CD4-positive, alpha-beta memory T cell (primary cell): ENCODE results near the gene SERPINF2. TPM values are rescaled to one million over a fixed set of nuclear protein-coding genes. Genes with fewer than 3 reads are reported as not detected.

ENCODE experiments used
- CTCF ChIA-PET: fragments of 350-600 bp; sonication (Branson Sonifier 250); formaldehyde crosslinking; loops from one replicate; lab custom pipeline; 2021; ENCODE audit warnings: inconsistent platforms; ENCODE audit not compliant: partially characterized antibody; lab: Charles Lee
- POLR2A ChIA-PET: fragments of 350-600 bp; sonication (Branson Sonifier 250); formaldehyde crosslinking; loops from one replicate; lab custom pipeline; 2021; ENCODE audit not compliant: partially characterized antibody; lab: Charles Lee
- DNase-seq, 5 donors: peaks; one replicate each; pipeline versions ENCODE4 v3.0.0 to v3.0.0-alpha.2; 2020 to 2022; ENCODE audit warnings: mixed read lengths in 1 of 5
- H3K27ac ChIP-seq: one replicate; pipeline ENCODE4 v1.7.0; 2013; ENCODE audit warnings: low read depth, low read length
- H3K27me3 ChIP-seq: 2 replicates; pipeline ENCODE4 v1.7.0; 2013; ENCODE audit warnings: mild to moderate bottlenecking, low read length, moderate library complexity; ENCODE audit not compliant: insufficient read depth
- H3K36me3 ChIP-seq: 2 replicates; pipeline ENCODE4 v1.7.0; 2013; ENCODE audit warnings: mild to moderate bottlenecking, low read length, moderate library complexity; ENCODE audit not compliant: insufficient read depth
- H3K4me1 ChIP-seq: 2 replicates; pipeline ENCODE4 v1.7.0; 2013; ENCODE audit warnings: mild to moderate bottlenecking, low read length, moderate library complexity; ENCODE audit not compliant: insufficient read depth
- H3K4me3 ChIP-seq, 2 donors: one replicate each; pipeline ENCODE4 v1.7.0; 2013; ENCODE audit warnings: low read length in 2 of 2, mild to moderate bottlenecking in 1 of 2
- H3K9me3 ChIP-seq, 2 donors: one replicate each; pipeline ENCODE4 v1.7.0; 2013; ENCODE audit warnings: low read length in 2 of 2, control low read depth in 1 of 2; ENCODE audit not compliant: control insufficient read depth in 1 of 2
- H3K27ac Mint-ChIP-seq, 7 donors: one replicate each; pipeline ENCODE4 v1.8.0; 2020 to 2021; ENCODE audit warnings: mixed read lengths in 7 of 7, mild to moderate bottlenecking in 6 of 7, inconsistent platforms in 3 of 7, moderate library complexity in 3 of 7
- H3K27me3 Mint-ChIP-seq, 2 donors: one replicate each; pipeline ENCODE4 v1.8.0; 2020 to 2021; ENCODE audit warnings: mixed read lengths in 2 of 2
- H3K36me3 Mint-ChIP-seq, 2 donors: one replicate each; pipeline ENCODE4 v1.8.0; 2020 to 2021; ENCODE audit warnings: mixed read lengths in 2 of 2, inconsistent platforms in 1 of 2, mild to moderate bottlenecking in 1 of 2
- H3K4me1 Mint-ChIP-seq, 4 donors: one replicate each; pipeline ENCODE4 v1.8.0; 2020 to 2021; ENCODE audit warnings: mixed read lengths in 4 of 4, mild to moderate bottlenecking in 1 of 4
- H3K4me3 Mint-ChIP-seq, 8 donors: one replicate each; pipeline ENCODE4 v1.8.0; 2020 to 2021; ENCODE audit warnings: mixed read lengths in 8 of 8, mild to moderate bottlenecking in 7 of 8, moderate library complexity in 6 of 8, inconsistent platforms in 3 of 8
- H3K9me3 Mint-ChIP-seq, 8 donors: one replicate each; pipeline ENCODE4 v1.8.0; 2020 to 2021; ENCODE audit warnings: mixed read lengths in 8 of 8, mild to moderate bottlenecking in 5 of 8, inconsistent platforms in 3 of 8, moderate library complexity in 1 of 8
- intact Hi-C: fragments of 100-400 bp; cut with micrococcal nuclease; formaldehyde crosslinking; loops from one replicate; pipeline ENCODE4 v1.15.1; 2023
- polyA plus RNA-seq, 2 donors: library from polyadenylated mRNA; unstranded; fragments of 300-500 nt; fragmentation: Illumina TruSeq; gene quantifications; one replicate each; pipeline ENCODE4 v1.2.3, GENCODE V29; 2021
- total RNA-seq, 2 experiments: library from RNA; stranded (reverse); gene quantifications; one replicate each; pipeline ENCODE4 v1.2.3, GENCODE V29; 2021

SERPINF2 gene
- total and polyA plus RNA-seq, 4 experiments from 2014 or later = 0.14 to 1.3 (median 0.19) TPM; not detected in 1

- Histone ChIP-seq H3K9me3 (no peaks in the 10 kb centered on the region), H3K4me3 (no peak overlapping the region), H3K27me3 (no peaks in the 10 kb centered on the region), H3K27ac (no peak overlapping the region), H3K36me3 (peaks cover 16% of the 10 kb centered on the region), H3K4me1 (peaks cover 51% of the 10 kb centered on the region)
- Mint-ChIP-seq H3K27me3 (no peaks in the 10 kb centered on the region), H3K4me1 (peaks cover 15 to 59% (median 30%) of the 10 kb centered on the region in 4 donors), H3K27ac (no peak overlapping the region), H3K9me3 (peaks cover 0 to 2% (median 0%) of the 10 kb centered on the region in 8 donors), H3K36me3 (peaks cover 8 to 25% of the 10 kb centered on the region in 2 donors), H3K4me3 (no peak overlapping the region)
- POLR2A ChIA-PET = interaction anchor here (1.3 to 4.0 kb wide), 4 partner anchors 10 to 102 kb away, joined by 3 to 12 read pairs (median 6); partner anchors contain the start of genes RPA1 and SMYD4
- no peak for DNase-seq
- intact Hi-C loops = no loop called here
- CTCF ChIA-PET = interaction anchor here (0.6 to 1.0 kb wide), 4 partner anchors 10 to 555 kb away, joined by 3 read pairs; no protein-coding TSS in a partner anchor
These were observed 15.3 kb upstream of the SERPINF2 start for GRCh38 chr17:1727258-1727789.

- POLR2A ChIA-PET = interaction anchor here (1.7 to 4.0 kb wide), 3 partner anchors 9 to 36 kb away, joined by 5 to 12 read pairs (median 7); no protein-coding TSS in a partner anchor
- CTCF ChIA-PET = no interaction called here
- Histone ChIP-seq H3K36me3 (peaks cover 16% of the 10 kb centered on the region), H3K9me3 (no peaks in the 10 kb centered on the region), H3K27ac (no peak overlapping the region), H3K4me3 (no peak overlapping the region), H3K4me1 (peaks cover 46% of the 10 kb centered on the region), H3K27me3 (no peaks in the 10 kb centered on the region)
- no peak for DNase-seq
- Mint-ChIP-seq H3K36me3 (peaks cover 8 to 26% of the 10 kb centered on the region in 2 donors), H3K9me3 (peaks cover 0 to 2% (median 0%) of the 10 kb centered on the region in 8 donors), H3K27me3 (no peaks in the 10 kb centered on the region), H3K27ac (peak overlapping the region in 2 of 7 donors; percentile 36 to 53), H3K4me3 (peak overlapping the region in 1 of 8 donors; percentile 36), H3K4me1 (peaks cover 11 to 52% (median 24%) of the 10 kb centered on the region in 4 donors)
- intact Hi-C loops = no loop called here
These were observed 14.6 kb upstream of the SERPINF2 start for GRCh38 chr17:1727876-1728630.

- no peaks in the 10 kb centered on the region for H3K27me3 Mint-ChIP-seq
These were observed 12.7 kb upstream of the SERPINF2 start for GRCh38 chr17:1729966-1730325.

GRCh38 chr17:1730326-1731193 is 12.1 kb upstream of the SERPINF2 start:
- H3K27me3 ChIP-seq = no peaks in the 10 kb centered on the region
- H3K36me3 ChIP-seq = peaks cover 16% of the 10 kb centered on the region
- ChIA-PET POLR2A (interaction anchor here (0.7 to 1.9 kb wide), 3 partner anchors 13 to 33 kb away, joined by 3 to 8 read pairs (median 5); partner anchors contain the start of gene SERPINF2), CTCF (interaction anchor here (1.4 kb wide), 1 partner anchor 22 kb away, joined by 3 read pairs; no protein-coding TSS in a partner anchor)
- Mint-ChIP-seq H3K4me3 (no peak overlapping the region), H3K27ac (no peak overlapping the region), H3K9me3 (no peaks in the 10 kb centered on the region), H3K27me3 (no peaks in the 10 kb centered on the region), H3K36me3 (peaks cover 8 to 29% of the 10 kb centered on the region in 2 donors), H3K4me1 (peaks cover 11 to 45% (median 13%) of the 10 kb centered on the region in 4 donors)
- H3K4me1 ChIP-seq = peaks cover 29% of the 10 kb centered on the region
- intact Hi-C loops = no loop called here
- no peaks in the 10 kb centered on the region for H3K9me3 ChIP-seq
- no peak overlapping the region for H3K4me3 ChIP-seq
- H3K27ac ChIP-seq = no peak overlapping the region
- no peak for DNase-seq

More at GRCh38 chr17:1729966-1730325, 12.7 kb upstream of the SERPINF2 start:
- intact Hi-C loops = no loop called here
- CTCF ChIA-PET = no interaction called here
- Histone ChIP-seq H3K4me1 (peaks cover 35% of the 10 kb centered on the region), H3K27ac (no peak overlapping the region), H3K9me3 (no peaks in the 10 kb centered on the region), H3K36me3 (peaks cover 16% of the 10 kb centered on the region), H3K4me3 (no peak overlapping the region), H3K27me3 (no peaks in the 10 kb centered on the region)
- Mint-ChIP-seq H3K9me3 (no peaks in the 10 kb centered on the region), H3K4me3 (peak overlapping the region in 2 of 8 donors; percentile 31 to 42), H3K36me3 (peaks cover 8 to 30% of the 10 kb centered on the region in 2 donors), H3K4me1 (peaks cover 12 to 45% (median 16%) of the 10 kb centered on the region in 4 donors), H3K27ac (peak overlapping the region in 2 of 7 donors; percentile 68 to 88)
- POLR2A ChIA-PET = interaction anchor here (1.6 kb wide), 1 partner anchor 13 kb away, joined by 5 read pairs; the partner anchor contains the start of gene SERPINF2
- DNase-seq = no peak

- peaks cover 16% of the 10 kb centered on the region for H3K36me3 ChIP-seq
- peaks cover 27% of the 10 kb centered on the region for H3K4me1 ChIP-seq
- CTCF ChIA-PET = interaction anchor here (1.4 kb wide), 1 partner anchor 21 kb away, joined by 3 read pairs; no protein-coding TSS in a partner anchor
- Mint-ChIP-seq H3K27ac (no peak overlapping the region), H3K36me3 (peaks cover 8 to 29% of the 10 kb centered on the region in 2 donors), H3K4me1 (peaks cover 9 to 43% (median 10%) of the 10 kb centered on the region in 4 donors), H3K4me3 (no peak overlapping the region), H3K27me3 (no peaks in the 10 kb centered on the region), H3K9me3 (no peaks in the 10 kb centered on the region)
- intact Hi-C loops = no loop called here
- H3K27ac ChIP-seq = no peak overlapping the region
- no peaks in the 10 kb centered on the region for H3K9me3 ChIP-seq
- POLR2A ChIA-PET = interaction anchor here (1.6 to 1.9 kb wide), 2 partner anchors 12 to 15 kb away, joined by 5 to 8 read pairs; partner anchors contain the start of gene SERPINF2
- H3K4me3 ChIP-seq = no peak overlapping the region
- no peak for DNase-seq
- H3K27me3 ChIP-seq = no peaks in the 10 kb centered on the region
These were observed 11.5 kb upstream of the SERPINF2 start for GRCh38 chr17:1731194-1731506.

- Histone ChIP-seq H3K27me3 (no peaks in the 10 kb centered on the region), H3K4me1 (peaks cover 26% of the 10 kb centered on the region), H3K36me3 (peaks cover 6% of the 10 kb centered on the region), H3K27ac (no peak overlapping the region), H3K4me3 (no peak overlapping the region), H3K9me3 (no peaks in the 10 kb centered on the region)
- Mint-ChIP-seq H3K36me3 (peaks cover 11 to 36% of the 10 kb centered on the region in 2 donors), H3K27ac (no peak overlapping the region), H3K4me1 (peaks cover 11 to 49% (median 14%) of the 10 kb centered on the region in 4 donors), H3K4me3 (no peak overlapping the region), H3K9me3 (no peaks in the 10 kb centered on the region), H3K27me3 (no peaks in the 10 kb centered on the region)
- ChIA-PET POLR2A (interaction anchor here (0.5 to 1.9 kb wide), 5 partner anchors 16 to 138 kb away, joined by 3 to 8 read pairs (median 3); no protein-coding TSS in a partner anchor), CTCF (interaction anchor here (1.4 to 1.8 kb wide), 3 partner anchors 11 to 51 kb away, joined by 3 to 6 read pairs (median 6); no protein-coding TSS in a partner anchor)
- intact Hi-C loops = no loop called here
- DNase-seq = no peak
These were observed 10.3 kb upstream of the SERPINF2 start for GRCh38 chr17:1732241-1732832.
